KMS-11 (cell line): Measurements from ENCODE around the gene GMPPB.
A peak's percentile ranks its signal among the peaks of the same experiment; 100 is the strongest.

ENCODE experiments used
- H2AFZ ChIP-seq: fragments of 200-600 bp; sonication (generic); 2 replicates; pipeline ENCODE4 v1.6.1; 2016; ENCODE audit warnings: antibody characterized with exemption, mixed run types, low read depth
- H3K27ac ChIP-seq: fragments of 200-600 bp; sonication (generic); 2 replicates; pipeline ENCODE4 v1.6.1; 2016; ENCODE audit warnings: mild to moderate bottlenecking, mixed run types
- H3K27me3 ChIP-seq: fragments of 200-600 bp; sonication (generic); 2 replicates; pipeline ENCODE4 v1.6.1; 2017; ENCODE audit warnings: mild to moderate bottlenecking, low read depth, mixed run types, moderate library complexity; ENCODE audit not compliant: insufficient read depth
- H3K36me3 ChIP-seq: fragments of 200-600 bp; sonication (generic); 2 replicates; pipeline ENCODE4 v1.6.1; 2017; ENCODE audit warnings: mild to moderate bottlenecking, mixed run types; ENCODE audit not compliant: insufficient read depth
- H3K4me1 ChIP-seq: fragments of 200-600 bp; sonication (generic); 2 replicates; pipeline ENCODE4 v1.6.1; 2016; ENCODE audit warnings: mild to moderate bottlenecking, low read depth, mixed run types; ENCODE audit not compliant: poor library complexity, severe bottlenecking
- H3K4me2 ChIP-seq: fragments of 200-600 bp; sonication (generic); 2 replicates; pipeline ENCODE4 v1.7.0; 2016; ENCODE audit warnings: mild to moderate bottlenecking, mixed run types
- H3K4me3 ChIP-seq: fragments of 200-600 bp; sonication (generic); IDR thresholded peaks from 2 replicates; pipeline ENCODE4 v1.6.1; 2017; ENCODE audit warnings: low read depth, low read length, mixed read lengths; ENCODE audit not compliant: insufficient read depth
- H3K79me2 ChIP-seq: fragments of 200-600 bp; sonication (generic); 2 replicates; pipeline ENCODE4 v1.6.1; 2016; ENCODE audit warnings: low read depth, mixed run types; ENCODE audit not compliant: insufficient read depth
- H3K9ac ChIP-seq: fragments of 200-600 bp; sonication (generic); 2 replicates; pipeline ENCODE4 v1.6.1; 2016; ENCODE audit warnings: mild to moderate bottlenecking, mixed run types
- H4K20me1 ChIP-seq: fragments of 200-600 bp; sonication (generic); 2 replicates; pipeline ENCODE4 v1.6.1; 2016; ENCODE audit warnings: mild to moderate bottlenecking, mixed run types; ENCODE audit not compliant: insufficient read depth
- TF ChIP-seq, protein P1 (sequence below): fragments of 200-600 bp; sonication (generic); conservative IDR thresholded peaks from 2 replicates; pipeline ENCODE4 v1.6.1; 2017; ENCODE audit warnings: low read depth, mild to moderate bottlenecking, antibody characterized with exemption, low read length, moderate library complexity, mixed read lengths

Gene GMPPB

DNA sequence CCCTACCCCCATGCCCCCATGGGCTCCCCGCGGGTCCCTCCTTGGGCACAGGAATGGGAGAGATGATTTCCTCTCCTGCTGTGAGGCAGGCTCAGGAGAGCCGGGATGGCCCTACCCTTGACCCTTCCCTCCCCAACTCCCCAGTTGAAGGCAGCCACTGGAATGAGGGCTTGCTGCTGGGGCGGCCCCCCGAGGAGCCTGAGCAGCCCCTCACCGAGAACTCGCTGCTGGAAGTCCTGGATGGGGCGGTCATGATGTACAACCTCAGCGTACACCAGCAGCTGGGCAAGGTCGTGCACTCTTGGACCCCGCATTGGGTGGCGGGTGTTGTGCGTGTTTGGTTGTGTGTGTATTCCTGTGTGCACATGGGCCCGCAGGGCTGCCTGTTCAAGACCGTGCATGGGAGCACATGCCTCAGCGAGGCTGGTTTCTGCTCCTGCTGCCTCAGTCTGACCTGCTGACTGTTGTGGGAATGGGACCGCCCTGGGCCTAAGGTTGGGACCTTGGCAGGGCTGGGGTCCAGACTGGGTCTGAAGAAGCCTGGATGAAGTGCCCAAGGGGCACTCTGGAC, 18.3 kb downstream of the GMPPB start:
- Histone ChIP-seq H3K36me3 (no peaks in the 10 kb centered on the region), H3K27me3 (no peaks in the 10 kb centered on the region)
- TF ChIP-seq, protein P1, sequence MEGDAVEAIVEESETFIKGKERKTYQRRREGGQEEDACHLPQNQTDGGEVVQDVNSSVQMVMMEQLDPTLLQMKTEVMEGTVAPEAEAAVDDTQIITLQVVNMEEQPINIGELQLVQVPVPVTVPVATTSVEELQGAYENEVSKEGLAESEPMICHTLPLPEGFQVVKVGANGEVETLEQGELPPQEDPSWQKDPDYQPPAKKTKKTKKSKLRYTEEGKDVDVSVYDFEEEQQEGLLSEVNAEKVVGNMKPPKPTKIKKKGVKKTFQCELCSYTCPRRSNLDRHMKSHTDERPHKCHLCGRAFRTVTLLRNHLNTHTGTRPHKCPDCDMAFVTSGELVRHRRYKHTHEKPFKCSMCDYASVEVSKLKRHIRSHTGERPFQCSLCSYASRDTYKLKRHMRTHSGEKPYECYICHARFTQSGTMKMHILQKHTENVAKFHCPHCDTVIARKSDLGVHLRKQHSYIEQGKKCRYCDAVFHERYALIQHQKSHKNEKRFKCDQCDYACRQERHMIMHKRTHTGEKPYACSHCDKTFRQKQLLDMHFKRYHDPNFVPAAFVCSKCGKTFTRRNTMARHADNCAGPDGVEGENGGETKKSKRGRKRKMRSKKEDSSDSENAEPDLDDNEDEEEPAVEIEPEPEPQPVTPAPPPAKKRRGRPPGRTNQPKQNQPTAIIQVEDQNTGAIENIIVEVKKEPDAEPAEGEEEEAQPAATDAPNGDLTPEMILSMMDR = no peak

DNA sequence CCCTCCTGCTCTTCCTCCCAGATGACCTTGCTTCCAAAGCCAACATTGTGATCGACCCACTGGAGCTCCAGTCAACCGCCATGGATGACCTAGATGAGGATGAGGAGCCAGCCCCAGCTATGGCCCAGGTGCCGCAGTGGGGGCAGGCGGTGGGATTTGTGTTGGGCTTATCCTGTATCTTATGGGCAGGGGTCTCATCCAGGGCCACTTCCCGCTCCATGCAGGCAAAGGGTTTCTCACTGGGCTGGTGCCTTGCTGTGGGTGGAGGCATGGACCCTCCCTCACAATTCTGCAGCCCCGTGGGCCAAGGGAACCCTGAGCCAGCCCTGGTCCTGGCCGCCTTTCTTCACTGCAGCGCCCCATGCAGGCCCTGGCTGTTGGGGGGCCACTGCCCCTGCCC, 19.1 kb downstream of the GMPPB start:
- H3K36me3 ChIP-seq = no peaks in the 10 kb centered on the region
- no peak overlapping the region for H2AFZ ChIP-seq
- no peaks in the 10 kb centered on the region for H3K4me1 ChIP-seq
- no peak overlapping the region for H3K27ac ChIP-seq
- no peak overlapping the region for H3K4me3 ChIP-seq
- no peak overlapping the region for H3K4me2 ChIP-seq
- H3K9ac ChIP-seq = no peak overlapping the region
- H4K20me1 ChIP-seq = no peaks in the 10 kb centered on the region
- H3K79me2 ChIP-seq = no peaks in the 10 kb centered on the region
- TF ChIP-seq, protein P1 = no peak
- H3K27me3 ChIP-seq = no peaks in the 10 kb centered on the region

More for the DNA sequence above, 18.3 kb downstream of the GMPPB start:
- Histone ChIP-seq H4K20me1 (no peaks in the 10 kb centered on the region), H3K4me2 (no peak overlapping the region), H3K9ac (no peak overlapping the region), H3K27ac (no peak overlapping the region), H3K79me2 (no peaks in the 10 kb centered on the region), H3K4me3 (no peak overlapping the region), H3K4me1 (no peaks in the 10 kb centered on the region), H2AFZ (no peak overlapping the region)

DNA sequence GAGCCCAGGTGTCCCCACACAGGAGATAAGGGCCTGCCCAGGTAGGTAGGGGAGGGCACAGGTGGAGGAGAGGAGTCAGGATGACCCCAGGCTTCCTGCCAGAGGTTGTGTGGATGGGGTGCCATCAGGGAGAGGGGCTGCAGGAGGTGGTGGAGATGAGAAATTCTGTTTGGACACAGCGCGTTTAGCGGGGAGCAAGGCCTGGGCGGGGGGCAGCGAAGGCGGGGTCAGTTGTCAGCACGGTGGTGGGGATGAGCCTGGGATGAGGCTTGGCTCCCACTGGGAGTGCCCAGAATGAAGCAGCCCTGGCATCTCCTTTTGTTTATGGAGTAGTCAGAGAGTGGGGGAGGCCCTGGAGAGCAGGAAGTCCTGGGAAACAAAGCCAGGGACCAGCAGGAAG, 19.8 kb downstream of the GMPPB start:
- H3K4me1 ChIP-seq = no peaks in the 10 kb centered on the region
- no peaks in the 10 kb centered on the region for H3K36me3 ChIP-seq
- no peaks in the 10 kb centered on the region for H4K20me1 ChIP-seq
- no peaks in the 10 kb centered on the region for H3K79me2 ChIP-seq
- H3K9ac ChIP-seq = no peak overlapping the region
- no peak overlapping the region for H3K4me3 ChIP-seq
- H3K27me3 ChIP-seq = no peaks in the 10 kb centered on the region
- TF ChIP-seq, protein P1 = peak; percentile 8; the same call in 1 of the 2 replicates
- no peak overlapping the region for H2AFZ ChIP-seq
- no peak overlapping the region for H3K4me2 ChIP-seq
- no peak overlapping the region for H3K27ac ChIP-seq

DNA sequence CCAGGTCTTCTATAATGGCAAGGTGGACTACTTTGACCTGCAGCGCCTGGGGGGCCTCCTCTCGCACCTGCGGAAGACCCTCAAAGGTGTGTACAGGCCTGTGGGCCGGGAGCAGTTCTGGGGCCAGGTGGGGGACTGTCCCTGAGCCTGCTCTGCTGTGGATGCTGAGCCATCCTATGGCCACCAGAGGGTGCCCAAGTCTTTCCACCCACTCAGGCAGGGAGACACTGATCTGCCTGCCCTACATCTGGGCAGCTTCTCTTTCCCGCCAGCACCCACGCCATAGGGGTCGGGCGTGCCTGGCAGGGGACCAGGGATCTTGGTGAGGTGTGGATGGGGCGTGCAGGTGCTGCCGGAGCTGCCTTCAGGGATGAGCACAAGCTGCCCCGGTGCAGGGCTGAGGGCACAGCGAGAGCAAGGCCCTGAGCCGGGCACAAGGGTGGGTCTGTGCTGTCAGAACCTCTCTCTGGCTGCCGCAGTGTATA, 20.3 kb downstream of the GMPPB start:
- H3K4me1 ChIP-seq = no peaks in the 10 kb centered on the region
- H3K9ac ChIP-seq = no peak overlapping the region
- TF ChIP-seq, protein P1 = peak; percentile 59
- no peaks in the 10 kb centered on the region for H3K27me3 ChIP-seq
- H3K4me2 ChIP-seq = no peak overlapping the region
- no peak overlapping the region for H3K4me3 ChIP-seq
- no peaks in the 10 kb centered on the region for H3K36me3 ChIP-seq
- no peak overlapping the region for H2AFZ ChIP-seq
- H4K20me1 ChIP-seq = no peaks in the 10 kb centered on the region
- H3K27ac ChIP-seq = no peak overlapping the region
- no peaks in the 10 kb centered on the region for H3K79me2 ChIP-seq
